GM18858 (cell line): ENCODE measurements around the gene ABCF3.

Experiments used
- ATAC-seq: cut with Tn5 transposase; IDR thresholded peaks from one replicate; pipeline ENCODE4 v1.9.1; 2021; ENCODE audit not compliant: unreplicated experiment

Gene ABCF3

DNA sequence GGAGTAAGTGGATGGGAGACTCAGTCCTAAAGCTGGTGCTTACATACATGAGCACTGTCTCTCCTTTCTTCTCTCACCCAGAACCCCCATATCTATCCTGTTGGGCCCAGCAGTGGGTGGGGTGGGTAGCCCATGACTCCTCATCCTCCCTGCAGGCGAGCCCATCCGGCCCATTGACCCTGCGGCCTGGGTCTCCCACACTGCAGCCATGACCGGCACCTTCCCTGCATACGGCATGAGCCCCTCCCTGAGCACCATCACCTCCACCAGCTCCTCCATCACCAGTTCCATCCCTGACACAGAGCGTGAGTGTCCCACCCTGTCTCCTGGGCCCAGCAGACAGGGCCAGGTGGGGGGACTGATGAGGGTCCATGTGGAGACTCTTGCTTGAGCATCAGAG lies 19.3 kb upstream of the ABCF3 start:
- no peak for ATAC-seq

DNA sequence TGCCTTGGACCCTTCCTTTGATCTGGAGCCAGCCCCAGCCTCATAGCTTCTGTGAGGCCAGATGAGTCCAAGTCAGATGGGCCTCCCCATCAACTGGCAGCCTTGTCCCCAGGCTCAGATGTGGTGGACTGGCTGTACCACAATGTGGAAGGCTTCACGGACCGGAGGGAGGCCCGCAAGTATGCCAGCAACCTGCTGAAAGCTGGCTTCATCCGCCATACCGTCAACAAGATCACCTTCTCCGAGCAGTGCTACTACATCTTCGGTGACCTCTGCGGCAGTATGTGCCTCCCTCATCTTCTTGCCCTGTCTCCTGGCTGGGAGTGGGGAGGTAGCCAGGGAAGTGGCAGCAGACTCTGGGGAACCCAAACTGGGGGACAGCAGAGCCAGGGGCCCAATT lies 18.2 kb upstream of the ABCF3 start:
- ATAC-seq, result no peak

DNA sequence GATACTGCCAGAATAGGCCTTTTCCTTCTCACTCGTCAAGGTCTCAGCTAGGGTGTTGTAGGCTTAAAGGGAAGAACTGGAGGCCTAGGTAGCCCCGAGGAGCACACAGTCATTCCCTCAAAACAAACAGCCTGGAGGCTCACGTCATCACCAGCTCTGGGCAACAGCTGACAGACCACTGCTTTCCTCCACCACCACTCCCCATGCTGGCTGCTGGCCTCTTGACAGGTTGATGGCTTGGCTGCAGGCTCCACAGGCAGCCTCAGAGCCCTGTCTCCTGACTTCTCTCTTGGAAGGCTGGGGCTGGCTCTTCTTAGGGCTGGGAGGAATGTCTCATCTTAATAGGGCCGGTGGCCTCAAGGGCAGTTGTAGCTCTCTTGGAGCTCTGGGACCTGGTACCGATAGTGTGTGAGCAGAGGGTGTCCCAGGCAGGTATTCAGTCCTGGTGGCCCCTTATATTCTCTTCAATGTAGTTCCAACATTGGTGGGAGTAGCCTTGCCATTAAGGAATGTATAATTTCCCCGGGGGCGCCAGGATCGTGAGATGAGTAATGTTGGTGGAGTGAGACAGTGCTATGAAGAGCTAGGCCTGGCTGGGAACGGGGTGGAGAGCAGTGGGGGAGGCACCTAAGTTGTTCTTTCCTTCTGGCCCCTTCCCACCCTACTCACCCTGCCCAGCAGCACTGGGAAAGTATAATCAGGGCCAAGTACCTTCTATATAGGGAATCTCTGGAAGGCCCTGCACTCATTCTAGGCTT lies 17.5 kb upstream of the ABCF3 start:
- no peak for ATAC-seq

GRCh38 chr3:184169896-184170875 lies 15.8 kb upstream of the ABCF3 start:
- no peak for ATAC-seq

DNA sequence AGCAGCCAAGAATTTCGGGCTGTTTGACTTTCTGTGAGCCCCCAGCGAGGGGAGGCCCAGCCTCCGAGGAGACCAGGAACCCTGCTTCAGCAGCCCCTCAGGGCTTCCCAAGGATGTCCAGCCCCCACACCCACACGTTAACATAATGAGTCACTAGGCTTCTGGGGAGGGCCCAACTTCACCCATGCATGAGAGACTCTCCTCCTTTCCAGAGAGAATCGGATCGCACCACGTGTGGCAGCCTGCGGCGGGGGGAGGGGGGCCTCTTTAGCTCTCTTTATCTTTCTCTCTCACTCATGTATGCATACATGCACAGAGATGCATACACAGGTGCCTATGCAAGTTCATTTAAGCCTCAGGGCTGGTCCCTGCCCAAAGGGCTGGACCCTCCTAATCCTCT lies 14.4 kb upstream of the ABCF3 start:
- ATAC-seq, result no peak

GRCh38 chr3:184172681-184173373 lies 13.2 kb upstream of the ABCF3 start:
- no peak for ATAC-seq

GRCh38 chr3:184173374-184173722 lies 12.7 kb upstream of the ABCF3 start:
- ATAC-seq, result no peak

GRCh38 chr3:184174284-184174645 lies 11.7 kb upstream of the ABCF3 start:
- ATAC-seq, result peak; percentile 0

DNA sequence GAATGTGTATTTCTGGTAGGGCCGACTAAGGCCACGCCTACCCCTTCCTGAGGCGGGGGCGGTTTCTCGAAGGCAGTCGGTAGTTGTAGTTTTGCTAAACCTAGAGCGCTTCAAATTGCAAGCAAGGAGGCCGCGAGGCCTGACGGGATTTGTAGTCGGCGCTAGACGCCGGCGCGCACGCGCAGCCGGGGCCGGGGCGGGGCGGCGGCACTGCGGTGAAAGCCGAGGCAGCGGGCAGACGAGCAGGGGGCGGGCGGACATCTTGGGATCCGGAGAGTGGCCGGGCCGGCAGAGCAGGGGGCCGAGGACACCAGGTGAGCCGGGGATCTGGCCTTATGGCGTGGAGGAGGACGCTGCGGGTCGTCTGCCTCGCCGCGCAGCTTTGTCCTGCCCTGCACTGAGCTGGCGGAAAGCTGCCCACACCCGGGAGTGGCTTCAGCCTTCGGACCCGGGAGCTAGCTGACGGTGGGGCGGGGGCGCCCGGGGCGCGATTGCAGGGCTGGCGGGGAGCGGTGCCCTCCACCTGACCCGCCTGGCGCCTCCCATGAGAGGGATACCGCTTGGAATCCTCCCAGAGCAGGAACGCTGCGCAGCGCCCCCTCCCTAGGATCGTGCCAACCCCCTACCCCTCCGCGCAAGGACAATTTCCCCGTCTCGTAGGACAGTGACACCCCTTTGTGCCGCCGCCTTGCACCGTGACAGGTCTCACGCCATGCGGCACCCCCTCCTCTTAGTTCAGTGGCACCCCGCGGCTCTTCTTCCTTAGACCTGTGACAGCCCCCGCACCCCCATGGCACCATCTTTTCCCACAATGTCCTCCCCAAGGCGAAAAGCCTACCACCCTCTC lies 11.1 kb upstream of the ABCF3 start, which contains the start of gene AP2M1:
Gene AP2M1 (plus strand): TSS at position 210 of the 847 bp plus-strand sequence. CDS start 2,139 bp downstream, outside the sequence.
- ATAC-seq, result peak; percentile 91

DNA sequence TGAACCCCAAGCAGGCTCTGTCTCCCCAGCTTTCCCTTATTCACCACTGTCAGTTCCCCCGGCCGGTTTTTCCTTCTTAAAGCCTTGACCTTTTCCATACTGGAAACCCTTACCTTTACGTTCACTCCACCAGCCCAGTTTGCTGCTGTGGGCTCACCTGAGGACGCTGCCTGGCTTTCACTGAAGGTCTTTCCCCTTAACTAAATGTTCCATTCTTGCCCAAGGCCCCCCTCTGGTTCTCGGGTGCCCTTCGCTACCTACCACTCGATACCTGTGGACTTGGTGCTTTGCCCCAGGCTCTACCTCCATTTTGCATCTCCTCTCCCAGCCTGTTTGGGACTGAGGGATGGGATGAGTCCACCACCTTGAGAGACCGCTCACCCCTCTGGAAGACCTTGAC lies 10.5 kb upstream of the ABCF3 start:
- ATAC-seq, result no peak

DNA sequence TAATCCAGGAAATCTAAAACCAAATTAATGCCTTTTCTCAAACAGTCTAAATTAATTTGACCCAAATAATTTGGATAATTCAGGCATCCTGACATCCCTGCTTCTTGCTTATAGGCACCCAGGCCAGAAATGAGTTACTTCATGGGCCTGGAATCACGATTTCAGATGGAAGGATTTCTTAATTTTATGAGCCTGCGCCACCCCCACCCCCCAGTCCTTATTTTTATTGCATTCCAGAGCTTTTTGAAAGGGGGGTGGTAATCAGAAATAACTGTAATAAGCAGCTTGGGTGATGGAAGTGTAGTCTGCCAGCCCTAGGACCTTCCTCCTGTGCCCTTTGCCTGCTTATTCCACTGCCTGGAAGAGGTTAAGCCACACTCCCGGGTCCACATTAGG lies 10.0 kb upstream of the ABCF3 start:
- ATAC-seq, result no peak

DNA sequence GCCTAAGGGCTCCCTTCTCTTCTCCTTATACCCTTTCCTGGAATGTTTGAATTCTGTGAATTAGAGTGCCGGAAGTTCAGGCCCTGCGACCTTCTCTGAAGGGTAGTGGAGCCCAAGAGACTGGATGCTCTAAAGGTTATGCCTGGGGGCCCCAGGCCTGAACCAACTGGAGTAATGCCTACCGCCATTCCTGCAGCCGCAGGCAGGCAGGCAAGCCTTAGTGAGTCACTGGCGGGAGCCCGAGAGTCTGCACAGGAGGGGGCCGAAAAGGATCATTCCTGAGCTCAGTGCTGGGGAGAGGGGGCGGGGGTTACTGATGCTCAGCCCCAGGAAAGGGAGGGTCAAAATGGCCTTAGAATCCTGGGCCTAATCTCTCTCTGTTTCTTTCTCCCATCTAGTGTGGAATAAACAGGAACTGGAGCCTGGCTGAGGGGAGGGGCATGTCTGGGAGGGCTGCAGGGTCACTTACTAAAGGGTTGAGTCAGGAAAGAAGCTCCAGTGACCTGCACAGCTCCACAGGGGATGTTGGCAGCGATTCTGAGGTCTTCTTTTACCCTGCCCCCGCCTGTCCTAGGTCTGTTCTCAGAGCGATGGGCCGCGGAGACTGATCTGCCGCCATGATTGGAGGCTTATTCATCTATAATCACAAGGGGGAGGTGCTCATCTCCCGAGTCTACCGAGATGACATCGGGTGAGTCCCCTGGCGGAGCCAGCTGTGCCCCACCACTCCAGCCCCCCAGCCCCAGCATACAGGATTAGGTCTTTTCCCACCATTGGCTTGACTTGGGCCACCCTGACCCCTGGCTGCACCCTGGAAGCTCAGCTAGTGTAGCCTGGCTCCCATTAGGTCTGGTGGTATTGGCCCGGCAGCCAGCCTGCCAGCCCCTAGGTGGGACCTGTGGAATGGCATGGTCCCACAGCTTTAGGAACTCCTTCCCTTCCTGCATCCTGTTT lies 9.3 kb upstream of the ABCF3 start:
- no peak for ATAC-seq

- no peak for ATAC-seq
These were observed 8.7 kb upstream of the ABCF3 start for GRCh38 chr3:184177331-184177731.

- ATAC-seq, result no peak
These were observed 8.2 kb upstream of the ABCF3 start for GRCh38 chr3:184177767-184178306.

DNA sequence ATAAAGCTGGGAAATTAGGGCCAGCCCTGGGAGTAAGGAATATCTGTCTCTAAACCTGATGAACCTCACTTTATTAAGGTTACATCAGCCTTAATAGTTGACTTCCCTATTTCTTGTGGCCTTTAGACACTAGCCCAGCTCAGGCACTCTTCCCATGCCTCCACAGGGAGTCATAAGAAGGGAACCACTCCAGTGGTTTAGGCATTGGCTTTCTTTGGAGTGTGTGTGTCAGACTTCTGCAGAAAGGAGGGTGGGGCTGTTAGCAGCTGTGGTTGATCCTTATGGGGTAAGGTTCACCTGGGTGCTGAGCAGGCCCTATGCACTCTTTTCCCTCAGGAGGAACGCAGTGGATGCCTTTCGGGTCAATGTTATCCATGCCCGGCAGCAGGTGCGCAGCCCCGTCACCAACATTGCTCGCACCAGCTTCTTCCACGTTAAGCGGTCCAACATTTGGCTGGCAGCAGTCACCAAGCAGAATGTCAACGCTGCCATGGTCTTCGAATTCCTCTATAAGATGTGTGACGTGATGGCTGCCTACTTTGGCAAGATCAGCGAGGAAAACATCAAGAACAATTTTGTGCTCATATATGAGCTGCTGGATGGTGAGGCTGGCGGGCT lies 7.4 kb upstream of the ABCF3 start:
- ATAC-seq, result no peak

DNA sequence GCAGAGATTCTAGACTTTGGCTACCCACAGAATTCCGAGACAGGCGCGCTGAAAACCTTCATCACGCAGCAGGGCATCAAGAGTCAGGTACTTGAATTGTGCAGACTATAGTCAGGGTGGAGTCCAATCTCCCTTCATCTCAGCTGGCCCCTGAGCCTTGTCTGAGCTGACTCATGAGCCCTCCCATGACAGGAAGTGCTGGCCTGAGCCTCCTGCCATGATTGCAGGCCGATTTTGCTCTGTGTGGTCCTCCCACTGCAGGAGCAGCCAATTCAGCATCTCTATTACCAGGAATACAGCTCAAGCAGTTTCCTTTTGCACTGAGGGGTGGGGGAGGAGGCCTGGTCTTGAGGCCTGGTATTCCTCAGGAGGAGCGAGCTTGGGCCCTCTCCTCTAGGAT lies 5.8 kb upstream of the ABCF3 start:
- no peak for ATAC-seq

DNA sequence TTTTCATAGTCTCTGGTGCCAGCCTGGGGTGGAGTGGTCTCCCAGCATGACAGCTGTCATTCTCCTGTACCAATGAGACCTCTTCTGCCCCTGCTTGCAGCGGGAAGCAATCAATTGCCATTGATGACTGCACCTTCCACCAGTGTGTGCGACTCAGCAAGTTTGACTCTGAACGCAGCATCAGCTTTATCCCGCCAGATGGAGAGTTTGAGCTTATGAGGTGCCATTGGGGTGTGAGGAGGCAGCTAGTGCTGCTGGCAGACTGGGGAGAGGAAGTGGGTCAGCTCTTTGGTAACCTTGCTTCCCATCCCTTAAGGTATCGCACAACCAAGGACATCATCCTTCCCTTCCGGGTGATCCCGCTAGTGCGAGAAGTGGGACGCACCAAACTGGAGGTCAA lies 4.4 kb upstream of the ABCF3 start:
- ATAC-seq, result no peak

GRCh38 chr3:184183679-184184078 lies 2.3 kb upstream of the ABCF3 start:
- no peak for ATAC-seq
